ENCODE results near the gene ENO1.

Gene ENO1

DNA sequence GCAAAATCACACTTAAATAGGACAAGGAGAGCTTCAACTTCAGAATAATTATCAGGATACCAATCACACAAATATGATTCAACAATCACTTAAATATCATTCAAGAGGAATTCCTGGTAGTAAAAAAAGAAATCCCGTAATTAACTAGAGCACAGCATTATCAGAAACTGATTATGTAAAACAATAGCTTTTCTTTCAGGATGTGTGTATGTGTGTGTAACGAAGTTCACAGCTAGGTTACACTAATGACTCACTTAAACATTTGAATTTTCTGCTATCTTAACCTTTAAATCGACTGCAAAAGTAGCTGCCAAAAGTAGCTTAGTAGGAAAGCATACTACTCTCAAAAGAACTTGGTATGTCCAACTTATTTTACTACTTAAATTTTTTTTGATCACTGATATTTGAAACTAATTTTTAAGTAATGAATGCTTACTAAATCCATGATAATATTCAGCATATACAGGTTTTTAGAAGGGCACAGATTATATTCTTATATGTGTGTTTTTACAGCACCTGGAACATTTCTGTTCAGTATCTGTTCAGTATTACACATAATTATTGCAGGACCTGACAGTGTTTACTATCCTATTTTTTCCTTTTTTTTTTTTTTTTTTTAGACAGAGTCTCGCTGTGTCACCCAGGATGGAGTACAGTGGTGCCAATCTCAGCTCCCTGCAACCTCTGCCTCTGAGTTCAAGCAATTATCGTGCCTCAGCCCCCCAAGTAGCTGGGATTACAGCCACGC is 65.3 kb downstream of the ENO1 start:
- DNase-seq (ENCODE audit: low read depth), result no peak

DNA sequence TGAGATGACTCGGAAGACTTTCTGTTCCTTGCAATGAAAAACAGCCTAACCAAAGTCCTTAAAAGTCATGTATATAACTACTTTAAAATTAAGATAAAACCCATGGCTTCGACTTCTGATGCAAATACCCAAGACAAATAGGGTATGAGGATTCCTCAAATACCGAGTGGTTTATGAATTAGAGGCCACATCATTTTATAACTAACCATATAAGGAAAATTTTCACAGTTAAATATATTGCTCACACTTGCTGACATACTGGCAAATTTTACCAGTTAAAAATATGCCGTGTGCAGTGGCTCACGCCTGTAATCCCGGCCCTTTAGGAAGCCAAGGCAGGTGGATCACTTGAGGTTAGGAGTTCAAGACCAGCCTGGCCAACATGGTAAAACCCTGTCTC is 66.4 kb downstream of the ENO1 start:
- no peak for DNase-seq (ENCODE audit: low read depth)

Data from activated T-cell treated with anti-CD3 and anti-CD28 coated beads for 48 hours (primary cell).